ENCODE results near the gene TBC1D24.
"Not testable (repeated sequence)": the region's sequence is repeated elsewhere in the genome, so short reads cannot be mapped to it uniquely, and the experiment has no call there.

TBC1D24 gene

DNA sequence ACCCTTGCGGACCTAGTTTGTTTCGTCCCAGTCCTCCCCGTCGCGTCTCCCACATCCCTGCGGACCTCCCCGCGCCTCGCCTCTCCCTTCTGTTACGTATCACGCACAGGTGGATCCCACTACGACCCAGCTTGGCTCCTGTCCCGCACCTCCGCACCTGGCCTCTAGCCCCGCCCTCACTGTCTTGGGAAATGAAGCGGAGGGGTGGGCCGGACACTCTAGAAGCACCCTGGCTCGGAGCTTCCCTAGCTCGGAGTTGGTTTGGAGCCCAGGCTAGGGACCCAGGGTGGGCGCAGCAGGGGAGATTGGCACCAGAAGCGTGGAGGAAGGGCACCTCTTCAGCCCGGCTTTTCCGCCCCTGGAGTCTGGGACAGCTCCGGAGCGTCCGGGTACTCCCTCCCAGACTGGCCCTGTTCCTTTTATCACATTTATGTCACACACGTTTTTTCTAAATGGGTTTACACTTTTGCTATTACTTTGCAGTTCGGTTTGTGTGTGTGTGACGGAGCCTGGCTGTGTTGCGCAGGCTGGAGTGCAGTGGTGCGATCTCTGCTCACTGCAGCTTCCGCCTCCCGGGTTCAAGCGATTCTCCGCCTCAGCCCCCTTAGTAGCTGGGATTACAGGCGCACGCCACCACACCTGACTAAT lies 57.7 kb downstream of the TBC1D24 start:
- peak; percentile 57 for DNase-seq (ENCODE audit: low read depth)

DNA sequence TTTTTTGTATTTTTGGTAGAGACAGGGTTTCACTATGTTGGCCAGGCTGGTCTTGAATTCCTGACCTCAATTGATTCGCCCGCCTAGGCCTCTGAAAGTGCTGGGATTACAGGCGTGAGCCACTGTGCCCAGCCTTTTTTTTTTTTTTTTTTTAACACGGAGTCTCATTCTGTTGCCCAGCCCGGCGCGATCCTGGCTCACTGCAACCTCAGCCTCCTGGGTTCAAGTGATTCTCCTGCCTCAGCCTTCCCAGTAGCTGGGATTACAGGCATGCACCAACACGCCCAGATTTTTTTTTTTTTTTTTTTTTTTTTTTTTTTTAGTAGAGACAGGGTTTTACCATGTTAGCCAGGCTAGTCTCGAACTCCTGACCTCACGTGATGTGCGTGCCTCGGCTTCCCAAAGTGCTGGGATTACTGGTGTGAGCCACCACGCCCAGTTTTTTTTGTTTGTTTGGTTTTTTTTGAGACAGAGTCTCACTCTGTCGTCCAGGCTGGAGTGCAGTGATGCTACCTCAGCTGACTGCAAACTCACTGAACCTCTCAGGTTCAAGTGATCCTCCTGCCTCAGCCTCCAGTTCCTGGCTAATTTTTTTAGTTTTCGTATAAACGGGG lies 58.3 kb downstream of the TBC1D24 start:
- DNase-seq (ENCODE audit: low read depth), result not testable (repeated sequence)

DNA sequence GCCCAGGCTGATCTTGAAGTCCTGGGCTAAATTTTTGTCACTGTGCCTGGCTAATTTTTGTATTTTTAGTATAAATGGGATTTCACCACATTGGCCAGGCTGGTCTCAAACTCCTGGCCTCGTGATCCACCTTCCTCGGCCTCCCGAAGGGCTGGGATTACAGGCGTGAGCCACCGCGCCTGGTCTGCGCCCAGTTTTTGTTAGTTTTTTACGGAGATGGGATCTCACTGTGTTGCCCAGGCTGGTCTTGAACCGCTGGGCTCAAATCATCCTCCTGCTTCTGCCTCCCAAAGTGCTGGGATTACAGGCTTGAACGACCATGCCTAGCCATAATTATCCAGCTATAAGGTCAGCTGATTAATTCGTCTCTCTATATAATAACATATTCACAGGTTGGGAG lies 59.0 kb downstream of the TBC1D24 start:
- no peak for DNase-seq (ENCODE audit: low read depth)

DNA sequence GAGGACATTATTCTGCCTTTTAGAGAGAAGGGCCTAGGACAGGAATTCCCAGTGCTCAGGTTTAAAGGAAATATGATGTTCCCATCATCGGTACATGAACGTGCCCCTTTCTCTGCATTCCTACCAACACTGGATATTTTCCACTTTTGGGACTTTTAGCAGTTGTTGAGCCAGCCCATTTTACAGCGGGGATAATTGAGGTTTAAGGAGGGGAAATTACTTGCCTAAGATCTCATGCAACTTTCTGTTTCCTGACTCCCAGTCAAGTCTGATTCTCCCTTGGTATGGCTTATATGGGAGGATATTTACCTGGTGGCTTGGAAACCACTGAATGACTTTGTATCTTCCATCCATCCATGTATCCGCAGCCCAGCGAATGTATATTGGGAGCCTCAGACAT lies 59.4 kb downstream of the TBC1D24 start:
- DNase-seq (ENCODE audit: low read depth), result not testable (repeated sequence)

DNA sequence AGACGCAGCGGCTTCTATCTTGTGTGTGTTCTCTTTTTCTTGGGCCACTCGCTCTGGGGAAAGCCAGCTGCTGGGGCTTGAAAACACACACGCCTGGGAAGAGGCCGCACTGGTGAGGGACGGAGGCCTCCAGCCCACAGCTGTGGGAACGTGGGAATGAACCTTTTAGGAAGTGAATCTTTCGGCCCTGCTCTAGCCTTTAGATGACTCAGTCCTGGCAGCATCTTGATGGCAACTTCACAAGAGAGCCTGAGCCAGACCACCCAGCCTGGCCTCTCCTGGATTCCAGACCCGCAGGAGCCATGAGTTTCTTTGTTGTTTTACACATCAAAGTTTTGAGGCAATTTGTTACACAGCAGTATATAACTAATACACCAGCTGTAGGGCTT lies 60.7 kb downstream of the TBC1D24 start:
- DNase-seq (ENCODE audit: low read depth), result peak; percentile 41

GRCh38 chr16:2537451-2538379 lies 62.8 kb downstream of the TBC1D24 start, which contains the start of gene PDPK1:
PDPK1 (plus strand) TSS chr16:2538021; CDS start chr16:2538113, 92 bp downstream.
- DNase-seq (ENCODE audit: low read depth), result peak; percentile 95

- DNase-seq (ENCODE audit: low read depth), result not testable (repeated sequence)
Measured at GRCh38 chr16:2539192-2539844, 64.4 kb downstream of the TBC1D24 start.

DNA sequence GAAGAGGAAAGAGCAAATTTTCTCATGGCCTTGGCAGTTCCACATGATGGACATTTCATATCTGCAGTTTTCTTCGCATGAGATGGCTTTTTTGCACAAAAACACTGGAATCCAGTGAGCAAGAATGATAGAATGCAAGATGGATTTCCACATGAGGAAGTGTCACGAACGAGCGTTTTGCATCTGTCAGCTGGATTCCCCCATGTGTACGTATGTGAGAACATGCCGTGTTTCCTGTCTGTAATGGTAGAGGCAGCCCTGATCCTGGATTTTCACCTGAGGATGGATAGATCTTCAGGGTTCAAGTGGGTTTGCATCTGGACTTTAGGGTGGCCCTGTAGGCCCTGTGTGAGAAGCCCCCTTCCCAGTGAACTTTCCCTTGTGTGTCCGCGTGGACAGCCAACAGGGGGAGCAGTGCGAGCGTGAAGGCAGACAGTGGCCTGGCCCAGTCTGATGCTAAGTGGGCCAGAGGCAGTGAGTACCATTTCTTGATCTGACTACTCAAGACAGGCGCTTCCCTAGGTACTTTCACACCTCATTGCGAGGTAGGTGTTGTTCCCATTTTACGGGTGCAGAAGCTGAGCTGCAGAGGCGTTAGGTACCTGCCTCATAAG lies 65.0 kb downstream of the TBC1D24 start:
- not testable (repeated sequence) for DNase-seq (ENCODE audit: low read depth)

DNA sequence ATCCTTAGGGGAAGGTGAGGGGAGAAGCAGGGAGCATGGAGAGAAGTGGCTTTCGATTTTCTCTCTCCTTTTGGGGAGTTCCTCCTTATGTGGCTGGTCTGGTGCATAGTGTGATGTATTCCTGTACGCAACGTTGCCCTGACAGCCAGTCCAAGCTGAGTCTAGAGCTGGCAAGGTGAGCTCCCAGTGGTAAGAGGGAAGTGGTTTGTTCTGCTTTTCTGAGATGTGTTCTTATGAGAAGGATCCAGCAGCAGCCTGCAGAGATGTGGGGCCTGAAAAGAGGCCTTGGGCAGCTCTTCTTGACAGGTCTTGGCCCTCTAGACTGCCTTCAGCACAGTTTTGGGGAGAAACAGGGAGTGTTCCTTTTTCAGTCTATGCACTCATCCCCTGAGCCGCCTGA lies 66.0 kb downstream of the TBC1D24 start:
- not testable (repeated sequence) for DNase-seq (ENCODE audit: low read depth)

- DNase-seq (ENCODE audit: low read depth), result not testable (repeated sequence)
Measured at GRCh38 chr16:2541409-2541808, 66.5 kb downstream of the TBC1D24 start.

DNA sequence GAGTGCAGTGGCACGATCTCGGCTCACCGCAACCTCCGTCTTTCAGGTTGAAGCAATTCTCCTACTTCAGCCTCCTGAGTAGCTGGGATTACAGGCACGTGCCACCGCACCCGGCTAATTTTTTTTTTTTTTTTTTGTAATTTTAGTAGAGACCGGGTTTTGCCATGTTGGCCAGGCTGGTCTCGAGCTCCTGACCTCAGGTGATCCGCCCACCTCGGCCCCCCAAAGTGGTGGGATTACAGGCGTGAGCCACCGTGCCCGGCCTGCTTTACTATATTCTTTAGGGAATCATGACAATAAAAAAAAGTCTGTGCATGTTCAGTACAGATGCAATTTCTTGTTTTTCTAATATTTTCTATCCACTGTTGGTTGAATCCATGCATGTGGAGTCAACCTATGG lies 68.8 kb downstream of the TBC1D24 start:
- DNase-seq (ENCODE audit: low read depth), result not testable (repeated sequence)

GRCh38 chr16:2550283-2550878 lies 75.5 kb downstream of the TBC1D24 start:
- not testable (repeated sequence) for DNase-seq (ENCODE audit: low read depth)

DNA sequence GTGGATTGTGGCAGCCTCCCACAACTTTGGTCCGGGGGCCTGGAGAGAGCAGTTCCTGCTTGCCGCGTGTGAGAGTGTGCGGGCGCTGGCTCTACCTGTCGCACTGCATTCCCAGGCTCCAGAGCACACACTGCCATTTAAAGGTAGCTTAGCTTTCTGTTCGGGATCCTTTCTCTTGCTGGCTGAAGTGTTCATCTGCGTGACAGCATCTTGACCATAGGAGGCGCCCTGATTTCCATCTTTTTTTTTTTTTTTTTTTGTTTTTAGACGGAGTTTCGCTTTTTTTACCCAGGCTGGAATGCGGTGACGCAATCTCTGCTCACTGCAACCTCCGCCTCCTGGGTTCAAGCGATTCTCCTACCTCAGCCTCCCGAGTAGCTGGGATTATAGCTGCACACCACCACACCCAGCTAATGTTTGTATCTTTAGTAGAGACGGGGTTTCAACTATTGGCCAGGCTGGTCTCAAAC lies 76.5 kb downstream of the TBC1D24 start:
- DNase-seq (ENCODE audit: low read depth), result not testable (repeated sequence)

- not testable (repeated sequence) for DNase-seq (ENCODE audit: low read depth)
Measured at GRCh38 chr16:2554709-2555425, 79.9 kb downstream of the TBC1D24 start.
